ENCODE measurements around the gene SNAP47. TPM values are rescaled to one million over a fixed set of nuclear protein-coding genes. Genes with fewer than 3 reads are reported as not detected.

Gene SNAP47
- polyA plus RNA-seq, 1 experiment = 44.8 TPM

DNA sequence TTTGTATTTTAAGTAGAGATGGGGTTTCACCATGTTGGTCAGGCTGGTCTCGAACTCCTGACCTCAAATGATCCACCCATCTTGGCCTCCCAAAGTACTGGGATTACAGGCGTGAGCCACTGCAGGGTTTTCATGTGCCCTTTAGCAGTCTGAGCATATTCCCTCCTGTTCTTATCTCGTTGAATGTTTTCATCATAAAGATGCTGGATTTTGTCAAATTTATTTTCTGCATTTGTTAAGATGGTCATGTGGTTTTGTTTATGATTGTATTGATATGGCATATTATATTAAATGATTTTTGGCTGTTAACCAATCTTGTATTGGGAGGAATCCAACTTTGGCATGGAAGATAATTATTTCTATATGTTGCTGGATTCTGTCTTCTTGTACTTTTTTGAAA lies 8.9 kb upstream of the SNAP47 start:
- CTCF ChIA-PET = no interaction called here
- Histone ChIP-seq H3K27ac (ENCODE audit: low read depth, low read length) (no peak overlapping the region), H3K27me3 (ENCODE audit: control insufficient read depth, insufficient read depth, low read length) (no peaks in the 10 kb centered on the region), H3K4me3 (ENCODE audit: low read depth, low read length) (no peak overlapping the region), H3K9me3 (ENCODE audit: control insufficient read depth, insufficient read depth, low read length) (peaks cover 7% of the 10 kb centered on the region)
- POLR2A ChIA-PET = interaction anchor here (0.7 kb wide), 1 partner anchor 358 kb away, joined by 5 read pairs; no protein-coding TSS in a partner anchor
- no peak for TF ChIP-seq CTCF (IDR thresholded peaks at IDR 0.05; ENCODE audit: low read depth, low read length)
- DNase-seq (ENCODE audit: low read depth, low spot score) = no peak

- CTCF ChIA-PET = no interaction called here
- POLR2A ChIA-PET = no interaction called here
- no peak for TF ChIP-seq CTCF (IDR thresholded peaks at IDR 0.05; ENCODE audit: low read depth, low read length)
- no peak for DNase-seq (ENCODE audit: low read depth, low spot score)
- H3K27ac ChIP-seq (ENCODE audit: low read depth, low read length) = no peak overlapping the region
- no peak overlapping the region for H3K4me3 ChIP-seq (ENCODE audit: low read depth, low read length)
- peaks cover 1% of the 10 kb centered on the region for H3K9me3 ChIP-seq (ENCODE audit: control insufficient read depth, insufficient read depth, low read length)
- no peaks in the 10 kb centered on the region for H3K27me3 ChIP-seq (ENCODE audit: control insufficient read depth, insufficient read depth, low read length)
These were observed 8.2 kb upstream of the SNAP47 start for GRCh38 chr1:227726924-227727599.

- no peak for TF ChIP-seq CTCF (IDR thresholded peaks at IDR 0.05; ENCODE audit: low read depth, low read length)
- Histone ChIP-seq H3K27me3 (ENCODE audit: control insufficient read depth, insufficient read depth, low read length) (no peaks in the 10 kb centered on the region), H3K27ac (ENCODE audit: low read depth, low read length) (no peak overlapping the region), H3K4me3 (ENCODE audit: low read depth, low read length) (peak overlapping the region; percentile 68), H3K9me3 (ENCODE audit: control insufficient read depth, insufficient read depth, low read length) (no peaks in the 10 kb centered on the region; the same call in 1 of the 2 replicates)
- ChIA-PET CTCF (interaction anchor here (0.5 kb wide), 1 partner anchor 93 kb away, joined by 4 read pairs; no protein-coding TSS in a partner anchor), POLR2A (no interaction called here)
- no peak for DNase-seq (ENCODE audit: low read depth, low spot score)
These were observed 7.0 kb upstream of the SNAP47 start for GRCh38 chr1:227728059-227728891.

DNA sequence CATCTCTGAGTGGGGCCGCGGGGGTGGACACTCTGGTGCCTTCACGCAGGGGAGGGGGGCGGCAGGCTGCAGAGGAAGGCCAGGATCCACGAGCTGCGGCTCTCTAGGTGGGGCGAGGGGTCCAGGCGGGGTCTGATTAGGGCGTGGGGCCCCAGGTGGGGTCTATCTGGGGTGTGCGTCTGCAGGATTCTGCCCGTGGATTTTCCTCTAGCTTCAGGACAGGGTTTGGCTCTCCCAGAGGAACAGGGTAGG lies 6.4 kb upstream of the SNAP47 start:
- Histone ChIP-seq H3K4me3 (ENCODE audit: low read depth, low read length) (peak overlapping the region; percentile 68), H3K27ac (ENCODE audit: low read depth, low read length) (no peak overlapping the region), H3K27me3 (ENCODE audit: control insufficient read depth, insufficient read depth, low read length) (no peaks in the 10 kb centered on the region), H3K9me3 (ENCODE audit: control insufficient read depth, insufficient read depth, low read length) (no peaks in the 10 kb centered on the region; the same call in 1 of the 2 replicates)
- TF ChIP-seq CTCF (IDR thresholded peaks at IDR 0.05; ENCODE audit: low read depth, low read length) = no peak
- DNase-seq (ENCODE audit: low read depth, low spot score) = no peak
- ChIA-PET POLR2A (no interaction called here), CTCF (interaction anchor here (0.5 to 3.8 kb wide), 3 partner anchors 94 to 248 kb away, joined by 4 to 22 read pairs (median 5); no protein-coding TSS in a partner anchor)
